8988T (cell line): ENCODE results near the gene RSRC2.
A peak's percentile ranks its signal among the peaks of the same experiment; 100 is the strongest.
"Not testable (repeated sequence)": the region's sequence is repeated elsewhere in the genome, so short reads cannot be mapped to it uniquely, and the experiment has no call there.

Experiments used
- DNase-seq: peaks from one replicate; pipeline ENCODE4 v3.0.0; 2011

RSRC2 gene

DNA sequence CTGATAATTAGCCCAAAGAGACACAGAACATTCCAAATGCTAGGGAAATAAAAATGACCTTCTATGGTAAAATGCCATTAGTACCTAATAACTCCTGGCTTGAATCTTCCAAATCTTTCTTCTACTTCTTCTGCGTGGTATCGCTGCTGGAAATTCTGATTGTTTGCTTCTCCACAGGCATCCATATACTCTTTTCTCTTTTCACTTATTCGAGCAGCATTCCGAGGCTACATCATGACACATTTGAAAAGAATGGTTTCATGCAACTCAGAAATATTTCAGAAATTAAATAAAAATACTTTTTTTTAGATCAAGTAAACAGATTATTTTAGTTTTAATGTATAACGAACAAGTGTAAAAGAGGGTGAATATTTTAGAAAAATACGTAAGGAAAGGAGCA, 44.9 kb downstream of the RSRC2 start:
- no peak for DNase-seq

DNA sequence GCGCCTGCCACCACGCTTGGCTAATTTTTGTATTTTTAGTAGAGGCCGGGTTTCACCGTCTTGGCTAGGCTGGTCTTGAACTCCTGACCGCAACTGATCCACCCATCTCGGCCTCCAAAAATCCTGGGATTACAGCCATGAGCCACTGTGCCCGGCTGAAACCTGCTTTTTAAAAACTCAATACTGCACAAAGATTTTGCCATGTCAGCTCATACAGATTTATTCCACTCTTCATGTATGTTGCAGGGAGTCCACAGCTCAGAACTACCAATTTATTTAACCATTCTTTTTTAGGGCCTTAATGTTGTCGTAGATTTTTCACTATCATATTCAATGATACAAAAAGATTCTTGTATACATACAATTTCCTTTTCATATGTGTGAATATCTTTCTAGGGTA, 46.0 kb downstream of the RSRC2 start:
- no peak for DNase-seq

DNA sequence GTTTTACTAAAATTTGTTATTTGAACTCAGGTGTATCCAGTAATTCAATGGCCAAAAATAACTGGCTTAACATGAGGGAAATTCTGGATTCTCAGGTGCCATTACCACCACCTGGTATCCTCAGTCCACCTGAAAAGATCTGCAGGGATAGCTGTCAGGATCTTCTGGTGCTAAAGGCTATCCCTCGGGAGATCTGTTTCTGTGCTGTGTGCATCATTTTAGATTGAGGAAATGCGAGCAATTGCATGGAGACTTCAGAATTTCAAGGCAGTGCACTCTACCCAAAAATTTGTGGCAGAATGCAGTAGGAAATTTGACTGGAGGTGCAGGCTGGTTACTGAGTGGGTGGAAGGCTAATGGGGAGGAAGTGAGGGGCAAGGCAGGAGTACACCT, 52.4 kb downstream of the RSRC2 start:
- no peak for DNase-seq

DNA sequence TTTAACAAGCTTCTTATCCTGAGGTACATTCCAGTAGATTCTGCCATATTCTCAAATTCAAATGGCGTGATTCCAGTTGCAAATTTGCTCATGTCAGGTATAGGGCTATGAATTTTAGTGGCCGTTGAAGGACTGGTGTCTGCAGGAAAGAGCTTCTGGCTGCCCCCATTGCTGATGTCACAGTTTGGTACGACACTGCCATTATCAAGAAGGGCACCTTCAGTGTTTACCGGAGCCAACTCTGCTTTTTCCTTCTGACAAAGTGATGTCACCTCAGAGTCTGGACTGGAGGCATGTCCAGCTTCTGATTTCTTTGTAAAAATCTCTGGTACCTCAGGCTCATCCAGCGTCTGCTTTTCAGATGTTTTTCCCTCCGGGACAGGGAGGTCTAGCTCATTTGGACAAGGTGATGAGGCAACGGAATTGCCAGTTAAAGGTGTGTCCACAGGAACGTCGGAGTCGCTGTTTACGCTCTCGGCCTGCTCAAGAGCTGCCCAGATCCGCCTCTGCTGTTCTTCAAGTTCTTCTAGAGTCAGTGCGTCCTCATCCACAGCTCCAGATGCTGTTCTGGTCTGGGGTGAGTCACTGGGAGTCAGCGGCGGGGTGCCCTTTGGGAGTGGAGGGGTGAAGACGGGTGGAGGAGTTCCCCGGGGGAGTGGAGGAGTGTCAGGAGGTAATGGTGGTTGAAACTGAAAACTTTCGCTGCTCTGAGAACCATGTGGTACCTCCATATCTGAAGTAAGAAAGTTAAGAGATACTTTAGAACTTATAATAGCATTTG, 53.0 kb downstream of the RSRC2 start:
- DNase-seq, result no peak

DNA sequence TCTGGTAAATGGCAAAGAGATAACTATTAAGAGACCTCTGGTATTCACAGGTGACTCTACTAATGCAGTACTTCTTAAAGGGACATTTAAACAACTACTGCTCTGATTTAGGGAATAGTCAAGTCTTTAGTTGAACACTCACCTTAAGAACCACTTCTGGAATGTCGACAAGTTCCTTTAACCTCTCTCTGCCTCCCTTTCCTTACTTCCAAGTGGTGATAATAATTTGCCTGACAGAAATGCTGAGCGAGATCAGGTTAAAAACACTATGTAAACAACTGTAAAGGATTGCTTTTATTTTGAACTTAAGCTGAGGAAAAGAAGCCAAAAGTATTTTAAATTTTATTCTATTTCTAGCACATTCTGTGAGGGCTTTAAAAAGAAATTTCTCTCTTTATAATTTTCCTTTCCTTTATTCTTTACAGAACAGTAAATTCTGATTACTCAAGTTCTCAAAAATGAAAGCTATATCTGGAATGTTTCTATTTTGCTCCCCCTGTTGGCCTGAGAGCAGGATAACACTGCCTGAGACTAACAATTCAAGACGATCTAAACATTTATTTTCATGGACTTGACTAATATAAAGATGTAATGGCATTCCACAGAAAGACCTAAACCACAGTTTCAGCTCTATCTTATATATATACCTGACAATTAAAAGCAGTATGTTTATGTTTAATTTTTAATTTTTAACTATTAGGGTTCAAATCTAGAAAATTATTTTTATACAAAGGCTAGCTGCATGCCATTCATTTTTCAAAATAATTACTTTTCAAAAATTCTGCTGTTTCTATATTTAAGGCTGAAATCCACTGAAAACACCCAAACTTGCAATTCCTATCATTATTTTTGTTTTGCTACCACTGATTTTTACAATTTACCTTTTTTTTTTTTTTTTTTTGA, 55.2 kb downstream of the RSRC2 start:
- no peak for DNase-seq

DNA sequence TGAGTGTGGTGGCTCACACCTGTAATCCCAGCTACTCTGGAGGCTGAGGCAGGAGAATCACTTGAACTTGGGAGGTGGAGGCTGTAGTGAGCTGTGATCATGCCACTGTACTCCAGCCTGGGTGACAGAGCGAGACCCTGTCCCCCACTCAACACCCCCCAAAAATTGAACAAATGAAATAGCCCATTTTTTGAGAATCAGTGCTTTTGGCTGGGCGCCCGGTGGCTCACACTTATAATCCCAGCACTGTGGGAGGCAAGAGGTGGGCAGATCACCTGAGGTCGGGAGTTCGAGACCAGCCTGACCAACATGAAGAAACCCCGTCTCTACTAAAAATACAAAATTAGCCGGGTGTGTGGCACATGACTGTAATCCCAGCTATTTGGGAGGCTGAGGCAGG, 56.2 kb downstream of the RSRC2 start:
- not testable (repeated sequence) for DNase-seq

DNA sequence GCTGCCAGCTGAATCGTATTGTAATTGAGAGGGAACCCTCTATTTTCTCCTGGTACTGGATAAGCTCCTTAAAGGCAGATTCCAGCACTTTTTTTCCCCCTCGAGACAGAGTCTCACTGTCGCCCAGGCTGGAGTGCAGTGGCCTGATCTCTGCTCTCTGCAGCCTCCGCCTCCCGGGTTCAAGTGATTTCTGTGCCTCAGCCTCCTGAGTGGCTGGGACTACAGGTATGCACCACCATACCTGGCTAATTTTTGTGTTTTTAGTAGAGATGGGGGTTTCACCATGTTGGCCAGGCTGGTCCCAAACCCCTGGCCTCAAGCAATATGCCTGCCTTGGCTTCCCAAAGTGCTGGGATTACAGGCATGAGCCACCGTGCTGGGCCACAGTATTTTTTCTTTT, 56.9 kb downstream of the RSRC2 start:
- DNase-seq, result not testable (repeated sequence)

DNA sequence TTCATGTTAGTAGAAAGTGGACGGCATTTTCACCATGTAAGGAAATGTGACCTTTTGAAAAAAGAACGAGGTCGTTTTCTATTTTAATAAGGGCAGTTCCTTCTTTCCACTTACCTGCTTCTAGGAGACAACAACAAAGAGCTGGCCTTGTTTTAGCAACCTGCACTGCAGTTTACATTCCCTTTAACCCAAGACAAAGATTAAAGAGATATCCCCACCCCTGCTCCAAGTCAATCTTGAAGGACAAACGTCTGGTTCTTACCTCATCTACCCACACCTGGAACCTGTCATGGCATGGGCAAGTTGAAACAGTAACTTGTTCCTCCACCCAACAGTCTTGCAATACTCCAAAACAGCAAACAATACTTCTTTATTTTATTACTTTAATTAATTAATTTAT, 58.8 kb downstream of the RSRC2 start:
- DNase-seq, result no peak

DNA sequence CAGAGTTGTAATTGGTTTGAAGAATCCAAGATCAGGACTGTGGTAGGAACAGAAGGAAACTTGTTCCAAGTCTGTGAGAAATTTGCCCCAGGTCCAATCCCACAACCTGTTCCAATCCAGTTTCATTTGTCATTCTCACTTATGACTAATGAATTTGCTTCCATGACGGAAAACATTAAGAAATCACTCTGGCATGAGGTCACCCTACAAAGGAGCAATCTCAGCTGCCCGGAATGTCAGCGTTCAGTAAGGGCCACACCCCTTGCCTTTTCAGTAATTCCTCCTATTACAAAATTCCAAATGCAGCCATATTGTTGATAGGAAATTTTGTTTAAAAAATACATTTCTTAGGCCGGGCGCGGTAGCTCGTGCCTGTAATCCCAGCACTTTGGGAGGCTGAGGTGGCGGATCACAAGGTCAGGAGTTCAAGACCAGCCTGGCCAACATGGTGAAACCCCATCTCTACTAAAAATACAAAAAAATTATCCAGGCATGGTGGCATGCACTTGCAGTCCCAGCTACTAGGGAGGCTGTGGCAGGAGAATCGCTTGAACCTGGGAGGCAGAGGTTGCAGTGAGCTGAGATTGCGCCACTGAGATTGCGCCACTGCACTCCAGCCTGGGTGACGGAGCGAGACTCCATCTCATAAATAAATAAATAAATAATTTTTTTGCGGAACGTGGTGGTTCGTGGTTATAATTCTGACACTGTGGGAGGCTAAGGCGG, 62.3 kb downstream of the RSRC2 start:
- peak; percentile 51 for DNase-seq

DNA sequence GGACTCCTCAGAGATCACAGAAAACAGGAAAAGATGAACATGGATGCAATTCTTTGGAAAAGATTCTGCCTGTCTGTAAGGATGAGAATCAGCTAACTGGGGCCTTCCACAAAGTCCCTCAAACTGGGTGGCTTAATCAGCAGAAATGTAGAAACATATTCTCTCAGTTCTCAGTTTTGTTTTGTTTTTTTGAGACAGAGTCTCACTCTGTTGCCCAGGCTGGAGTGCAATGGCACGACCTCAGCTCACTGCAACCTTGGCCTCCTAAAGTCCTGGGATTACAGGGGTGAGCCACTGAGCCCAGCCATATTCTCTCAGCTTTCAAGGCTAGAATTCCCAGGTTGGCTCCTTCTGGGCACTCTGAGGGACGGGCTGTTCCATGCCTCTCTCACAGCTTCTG, 66.1 kb downstream of the RSRC2 start:
- no peak for DNase-seq

DNA sequence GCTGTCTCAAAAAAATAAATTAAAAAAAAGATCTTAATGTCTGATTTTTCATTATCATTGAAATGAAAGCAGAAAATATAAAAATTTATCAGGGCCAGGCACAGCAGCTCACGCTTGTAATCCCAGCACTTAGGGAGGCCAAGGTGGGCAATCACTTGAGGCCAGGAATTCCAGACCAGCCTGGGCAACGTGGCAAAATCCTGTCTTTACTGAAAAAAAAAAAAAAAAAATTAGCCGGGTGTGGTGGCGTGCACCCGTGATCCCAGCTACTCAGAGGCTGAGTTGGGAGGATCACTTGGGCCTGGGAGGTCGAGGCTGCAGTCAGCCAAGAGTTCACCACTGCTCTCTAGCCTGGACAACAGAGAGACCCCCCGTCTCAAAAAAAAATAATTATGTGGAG, 66.7 kb downstream of the RSRC2 start:
- no peak for DNase-seq

DNA sequence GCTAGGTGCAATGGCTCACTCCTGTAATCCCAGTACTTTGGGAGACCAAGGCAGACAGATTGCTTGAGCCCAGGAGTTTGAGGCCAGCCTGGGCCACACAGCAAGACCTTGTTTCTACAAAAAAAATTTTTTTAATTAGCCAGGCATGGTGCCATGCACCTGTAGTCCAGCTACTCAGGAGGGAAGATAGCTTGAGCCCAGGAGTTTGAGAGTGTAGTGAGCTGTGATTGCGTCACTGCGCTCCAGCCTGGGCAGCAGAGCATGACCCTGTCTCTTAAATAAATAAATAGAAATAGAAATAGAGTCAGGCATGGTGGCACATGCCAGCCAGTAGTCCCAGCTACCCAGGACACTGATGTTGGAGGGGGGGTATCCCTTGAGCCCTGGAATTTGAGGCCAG, 67.5 kb downstream of the RSRC2 start:
- no peak for DNase-seq

DNA sequence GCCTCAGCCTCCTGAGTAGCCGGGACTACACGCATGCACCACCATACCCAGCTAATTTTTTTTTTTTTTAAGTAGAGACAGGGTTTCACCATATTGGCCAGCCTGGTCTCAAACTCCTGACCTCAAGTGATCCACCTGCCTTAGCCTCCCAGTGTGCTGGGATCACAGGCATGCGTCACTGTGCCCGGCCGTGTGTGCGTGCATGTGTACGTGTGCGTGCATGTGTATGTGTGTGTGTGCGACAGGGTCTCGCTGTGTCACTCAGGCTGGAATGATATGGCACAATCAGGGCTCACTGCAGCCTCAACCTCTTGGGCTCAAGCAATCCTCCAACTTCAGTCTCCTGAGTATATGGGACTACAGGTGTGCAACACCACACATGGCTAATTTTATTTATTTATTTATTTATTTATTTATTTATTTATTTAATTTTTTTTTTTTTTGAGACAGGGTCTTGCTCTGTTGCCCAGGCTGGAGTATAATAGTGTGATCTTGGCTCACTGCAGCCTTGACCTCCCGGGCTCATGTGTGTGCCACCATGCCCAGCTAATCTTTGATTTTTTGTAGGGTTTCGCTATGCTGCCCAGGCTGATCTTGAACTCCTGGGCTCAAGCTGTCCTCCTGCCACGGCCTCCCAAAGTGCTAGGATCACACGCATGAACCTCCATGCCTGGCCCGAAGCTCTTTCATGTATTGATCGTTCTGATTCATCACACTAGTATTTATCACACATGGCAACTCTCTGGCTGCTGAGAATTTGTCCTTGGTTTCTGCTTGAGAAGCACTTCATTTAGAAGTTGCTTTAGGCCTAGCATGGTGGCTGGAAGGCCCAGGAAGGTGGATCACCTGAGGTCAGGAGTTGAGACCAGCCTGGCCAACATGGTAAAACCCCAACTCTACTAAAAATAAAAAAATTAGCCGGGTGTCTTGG, 68.4 kb downstream of the RSRC2 start:
- DNase-seq, result no peak

DNA sequence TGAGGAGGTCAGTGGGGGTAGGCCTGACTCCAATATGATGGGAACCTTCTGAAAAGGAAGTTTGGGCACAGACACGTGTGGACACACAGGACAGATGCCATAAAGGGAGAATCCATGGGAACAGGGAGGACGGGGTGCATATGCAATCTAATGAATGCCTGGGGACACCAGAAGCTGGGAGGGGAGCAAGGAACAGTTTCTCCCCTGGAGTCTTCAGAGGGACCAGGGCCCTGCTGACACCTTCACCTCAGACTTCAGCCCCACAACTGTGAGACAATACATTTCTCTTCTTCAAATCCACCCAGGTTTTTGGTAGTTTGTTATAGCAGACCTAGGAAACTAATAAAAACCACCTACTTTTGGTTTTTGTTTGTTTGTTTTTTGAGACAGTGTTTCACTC, 69.1 kb downstream of the RSRC2 start:
- DNase-seq, result no peak

DNA sequence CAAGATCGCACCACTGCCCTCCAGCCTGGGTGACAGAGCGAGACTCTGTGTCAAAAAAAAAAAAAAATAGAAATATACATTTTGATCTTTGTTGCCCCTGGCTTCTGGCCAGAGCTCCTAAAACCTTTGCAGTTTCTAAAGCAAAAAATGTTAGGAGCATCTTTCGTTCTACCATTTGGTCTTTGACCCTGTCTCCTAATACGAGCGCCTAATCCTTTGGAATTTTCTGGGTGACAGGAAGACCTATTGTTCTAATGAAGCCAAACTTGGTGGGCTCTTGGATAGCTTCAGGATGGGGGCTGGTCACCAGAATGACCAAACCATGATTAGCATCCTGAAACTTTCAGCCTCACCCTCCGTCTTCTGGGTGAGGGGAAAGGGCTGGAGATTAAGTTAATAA, 72.0 kb downstream of the RSRC2 start:
- no peak for DNase-seq

DNA sequence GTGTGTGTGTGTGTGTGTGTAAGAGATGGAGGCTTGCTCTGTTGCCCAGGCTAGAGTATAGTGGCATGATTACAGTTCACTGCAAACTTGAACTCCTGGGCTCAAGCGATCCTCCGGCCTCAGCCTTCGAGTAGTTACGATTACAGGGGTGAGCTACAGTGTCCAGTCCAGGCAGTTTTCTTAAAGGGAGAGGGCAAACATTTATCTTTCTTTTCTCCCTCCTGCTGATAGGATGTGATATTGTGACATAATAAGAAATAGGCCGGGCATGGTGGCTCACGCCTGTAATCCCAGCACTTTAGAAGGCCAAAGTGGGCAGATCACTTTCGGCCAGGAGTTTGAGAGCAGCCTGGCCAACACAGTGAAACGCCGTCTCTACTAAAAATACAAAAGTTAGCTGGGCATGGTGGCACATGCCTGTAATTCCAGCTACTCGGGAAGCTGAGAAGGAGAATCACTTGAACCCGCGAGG, 72.5 kb downstream of the RSRC2 start:
- no peak for DNase-seq
